ENCODE measurements around the gene CCL26. TPM values are rescaled to one million over a fixed set of nuclear protein-coding genes. Genes with fewer than 3 reads are reported as not detected.
A peak's percentile ranks its signal among the peaks of the same experiment; 100 is the strongest.
"Not testable (repeated sequence)": the region's sequence is repeated elsewhere in the genome, so short reads cannot be mapped to it uniquely, and the experiment has no call there.

The CCL26 gene
- total RNA-seq, 1 experiment from 2014 or later = 0.36 TPM

DNA sequence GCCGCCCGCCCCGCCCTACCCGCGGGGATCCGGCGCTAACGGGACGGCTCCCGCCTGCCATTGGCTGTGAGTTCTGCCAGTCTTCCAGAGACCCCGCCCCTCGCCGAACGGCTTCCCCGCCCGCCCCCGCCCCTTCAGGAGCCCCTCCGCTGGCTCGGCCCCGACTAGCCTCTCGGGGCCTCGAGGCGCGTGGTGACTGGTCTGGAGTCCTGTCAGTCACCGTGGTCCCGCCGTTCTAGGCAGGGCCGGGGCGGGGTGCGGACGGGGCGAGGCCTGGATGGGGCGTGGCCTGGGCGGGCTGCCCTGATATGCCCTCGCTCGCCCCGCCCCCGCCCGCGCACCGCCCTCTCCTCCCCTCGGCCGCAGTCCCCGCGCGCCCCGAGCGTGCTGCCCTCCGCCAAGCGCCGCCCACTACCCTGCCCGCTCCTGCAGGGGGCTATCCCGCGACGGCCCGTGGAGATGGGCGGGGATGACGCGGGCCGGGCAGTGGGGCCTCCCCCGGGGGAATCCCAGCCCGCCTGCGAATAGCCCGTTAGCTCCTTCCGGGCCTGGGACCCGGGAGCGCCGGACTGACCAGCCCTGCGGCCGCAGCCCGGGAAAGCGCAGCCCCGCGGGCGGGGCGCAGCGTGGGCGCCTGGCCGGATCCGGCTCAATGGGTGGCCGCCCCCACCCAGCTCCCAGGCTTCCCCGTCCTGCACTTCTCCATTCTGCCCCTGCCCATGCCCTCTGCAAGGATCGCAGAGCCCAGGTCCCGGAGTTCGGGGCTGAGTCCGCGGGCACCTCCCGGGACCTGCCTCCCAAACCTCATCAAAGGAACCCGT is 32.8 kb downstream of the CCL26 start:
- peak; percentile 98 for DNase-seq (ENCODE audit: low read depth)

DNA sequence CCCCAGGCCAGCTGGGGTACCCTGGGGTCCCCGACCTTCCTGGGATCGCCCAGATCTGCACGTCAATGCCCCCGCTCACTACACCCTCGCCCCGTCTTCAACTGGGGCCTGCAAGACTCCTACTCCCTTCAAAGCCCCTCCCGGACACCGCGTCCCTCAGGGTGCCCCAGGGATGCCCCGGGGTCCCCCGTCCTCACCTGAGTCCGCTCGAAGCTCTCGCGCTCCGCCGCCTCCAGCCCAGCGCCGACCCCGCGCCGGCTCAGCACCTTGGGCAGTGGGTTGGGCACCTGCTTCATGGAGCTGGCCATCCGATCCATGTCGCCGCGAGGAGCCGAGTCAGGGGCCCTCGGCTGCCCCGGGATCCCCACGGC is 33.4 kb downstream of the CCL26 start, which contains the start of gene HIP1:
HIP1 (minus strand) TSS at position 338 of the 371 bp plus-strand sequence; CDS start at position 317, 21 bp downstream.
- no peak for DNase-seq (ENCODE audit: low read depth)

DNA sequence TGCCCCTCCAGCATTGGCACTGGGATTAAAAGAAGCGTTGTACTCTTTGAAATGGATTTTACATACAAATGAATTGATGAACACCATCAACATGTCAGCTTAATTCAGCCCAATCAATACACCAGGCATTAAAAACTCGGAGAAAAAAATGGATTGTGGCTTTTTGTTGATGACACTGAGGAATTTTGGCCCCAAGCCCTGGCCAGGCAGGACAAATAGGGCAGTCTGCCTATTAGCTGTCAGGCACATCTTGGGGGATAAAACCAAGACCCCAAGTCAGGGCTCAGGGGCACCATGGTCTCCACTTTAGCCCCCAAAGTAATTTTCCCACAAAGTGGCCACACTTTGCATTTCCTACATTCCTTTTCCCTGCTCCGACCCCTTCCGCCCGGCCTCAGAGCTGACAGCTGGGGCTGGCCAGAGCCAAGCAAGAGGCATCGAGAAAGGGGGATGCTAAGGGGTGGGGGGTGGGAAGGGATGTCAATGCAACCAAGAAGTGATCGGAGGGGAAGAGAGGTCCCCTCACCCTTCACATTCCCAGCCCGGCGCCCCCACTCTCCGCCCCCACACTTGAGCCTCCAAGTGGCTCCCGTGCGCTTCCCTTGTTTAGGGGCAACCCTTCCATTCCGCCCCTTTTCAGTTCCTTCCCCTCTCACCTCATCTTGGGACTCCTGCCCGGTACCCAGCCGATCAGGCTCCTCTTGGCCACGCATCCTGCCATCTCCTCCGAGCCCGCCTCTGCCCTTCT is 34.0 kb downstream of the CCL26 start:
- DNase-seq (ENCODE audit: low read depth) = no peak

DNA sequence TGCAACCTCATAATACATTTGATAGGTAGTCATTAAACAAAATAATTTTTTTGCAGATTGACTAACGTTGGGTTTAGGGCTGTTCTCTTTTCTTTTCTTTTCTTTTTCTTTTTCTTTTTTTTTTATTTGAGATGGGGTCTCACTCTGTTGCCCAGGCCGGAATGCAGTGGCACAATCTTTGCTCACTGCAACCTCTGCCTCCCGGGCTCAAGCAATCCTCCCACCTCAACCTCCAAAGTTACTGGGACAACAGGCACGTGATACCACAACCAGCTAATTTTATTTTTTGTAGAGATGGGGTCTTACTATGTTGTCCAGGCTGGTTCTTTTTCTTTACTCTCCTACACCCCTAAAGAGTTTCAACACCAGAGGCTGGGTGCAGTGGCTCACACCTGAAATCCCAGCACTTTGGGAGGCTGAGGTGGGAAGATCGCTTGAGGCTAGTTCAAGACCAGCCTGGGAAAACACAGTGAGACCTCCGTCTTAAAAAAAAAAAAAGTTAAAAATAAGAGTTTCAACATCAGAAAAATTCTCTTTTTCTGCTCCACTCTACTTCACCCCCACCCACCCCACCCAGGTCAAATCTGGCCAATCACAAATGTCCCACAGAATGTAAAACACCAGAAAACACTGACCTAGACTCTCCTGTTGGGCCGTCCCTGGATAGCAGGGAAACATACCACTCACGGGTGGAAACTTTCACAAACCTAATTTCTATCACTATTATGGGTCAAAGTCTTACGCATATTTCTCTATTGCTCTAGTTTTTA is 36.2 kb downstream of the CCL26 start:
- DNase-seq (ENCODE audit: low read depth) = no peak

DNA sequence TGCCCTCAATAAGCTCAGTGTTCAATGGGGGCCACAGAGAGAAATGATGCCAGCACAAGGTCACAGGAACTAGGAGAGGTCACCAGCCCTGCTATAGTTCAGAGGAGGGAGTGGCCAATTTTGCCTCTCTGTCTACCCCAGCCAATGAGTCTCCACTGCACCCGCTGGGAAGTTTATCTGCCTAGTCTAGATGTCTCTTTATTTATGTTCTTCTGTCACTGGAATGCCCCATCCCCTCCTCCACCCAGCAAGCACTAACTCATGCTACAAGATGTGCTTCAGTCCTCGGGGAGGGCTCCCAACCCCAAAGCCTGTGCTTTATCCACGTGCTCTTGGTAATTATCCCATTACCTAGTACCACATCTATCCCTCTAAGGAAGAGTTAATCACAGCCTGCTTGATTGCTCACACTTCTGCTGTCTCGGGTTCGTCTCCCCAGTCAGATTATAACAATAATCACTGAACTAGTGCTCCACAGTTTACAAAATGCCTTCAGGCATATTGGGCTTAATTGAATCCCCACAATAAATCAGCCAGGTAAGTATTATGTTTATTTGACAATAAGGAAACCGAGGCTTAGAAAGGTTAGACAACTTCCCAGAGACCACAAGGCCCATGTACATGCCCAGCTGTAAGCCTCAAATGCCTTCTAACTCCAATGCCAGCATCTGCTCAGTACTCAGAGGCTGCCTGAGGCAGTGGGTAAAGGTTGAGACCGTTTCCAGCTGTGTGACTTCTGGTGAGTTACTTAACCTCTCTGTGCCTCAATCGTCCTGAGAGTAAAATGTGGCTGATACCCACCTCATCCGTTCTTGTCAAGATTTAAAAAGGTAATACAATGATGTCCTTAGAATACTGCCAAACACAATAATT is 37.2 kb downstream of the CCL26 start:
- no peak for DNase-seq (ENCODE audit: low read depth)

DNA sequence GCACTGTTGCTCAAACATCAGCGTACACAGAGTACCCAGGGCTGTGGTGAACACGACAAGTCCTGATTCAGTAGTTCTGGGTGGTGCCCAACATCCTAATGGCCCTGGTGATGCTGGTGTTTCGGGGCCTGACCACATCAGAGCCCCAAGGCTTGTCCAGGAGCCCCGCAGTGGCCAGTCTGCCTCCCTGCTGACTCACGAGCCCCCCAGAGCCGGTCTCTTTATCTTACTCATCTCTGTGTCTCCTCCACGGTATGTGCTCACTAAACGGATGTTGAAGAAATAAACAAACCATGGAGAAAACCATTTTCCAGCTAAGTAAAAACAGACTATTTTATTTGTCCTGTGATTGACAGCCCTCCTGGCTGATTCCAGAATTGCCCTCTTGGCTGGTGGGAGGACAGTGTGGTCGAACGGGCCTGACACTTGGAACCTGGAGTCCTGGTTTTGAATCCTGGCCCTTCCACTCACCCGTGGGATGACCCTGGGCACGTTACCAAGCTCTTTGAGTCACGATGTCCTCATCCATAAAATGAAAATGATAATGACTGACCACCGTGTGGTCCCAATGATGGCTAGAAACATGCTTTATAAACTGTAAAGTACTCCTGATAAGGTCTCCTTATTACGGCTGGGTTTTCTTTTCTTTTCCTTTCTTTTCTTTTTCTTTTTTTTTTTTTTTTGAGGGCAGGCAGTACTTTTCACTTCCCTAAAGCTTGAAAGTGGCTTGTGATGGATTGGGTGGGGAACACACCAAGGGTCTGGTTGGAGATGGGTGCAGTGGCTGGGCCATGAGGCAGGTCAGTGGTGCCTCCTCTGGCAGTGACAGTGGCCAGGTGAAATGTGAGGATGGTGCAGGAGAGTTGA is 39.0 kb downstream of the CCL26 start:
- peak; percentile 99 for DNase-seq (ENCODE audit: low read depth)

DNA sequence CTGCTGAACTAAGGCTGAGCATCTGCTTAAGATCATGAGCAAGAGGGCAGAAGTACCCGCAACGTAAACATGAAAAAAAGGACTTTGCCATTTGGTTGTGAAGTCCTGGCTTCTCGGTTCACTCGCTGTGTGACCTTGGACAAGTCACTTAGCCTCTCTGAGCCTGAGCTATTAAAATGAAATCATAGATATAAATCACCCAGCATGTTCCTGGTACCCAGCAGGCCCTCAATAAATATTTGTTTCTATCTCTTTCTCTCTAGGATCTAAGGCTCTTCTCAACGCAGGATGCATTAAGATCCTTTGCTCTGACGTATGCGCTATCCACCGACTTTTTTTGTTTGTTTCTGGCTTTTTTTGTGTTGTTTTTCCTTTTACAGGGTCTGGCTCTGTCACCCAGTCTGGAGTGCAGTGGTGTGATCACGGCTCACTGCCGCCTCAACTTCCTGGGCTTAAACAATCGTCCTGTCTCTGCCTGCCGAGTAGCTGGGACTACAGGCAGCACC is 39.9 kb downstream of the CCL26 start:
- DNase-seq (ENCODE audit: low read depth) = no peak

DNA sequence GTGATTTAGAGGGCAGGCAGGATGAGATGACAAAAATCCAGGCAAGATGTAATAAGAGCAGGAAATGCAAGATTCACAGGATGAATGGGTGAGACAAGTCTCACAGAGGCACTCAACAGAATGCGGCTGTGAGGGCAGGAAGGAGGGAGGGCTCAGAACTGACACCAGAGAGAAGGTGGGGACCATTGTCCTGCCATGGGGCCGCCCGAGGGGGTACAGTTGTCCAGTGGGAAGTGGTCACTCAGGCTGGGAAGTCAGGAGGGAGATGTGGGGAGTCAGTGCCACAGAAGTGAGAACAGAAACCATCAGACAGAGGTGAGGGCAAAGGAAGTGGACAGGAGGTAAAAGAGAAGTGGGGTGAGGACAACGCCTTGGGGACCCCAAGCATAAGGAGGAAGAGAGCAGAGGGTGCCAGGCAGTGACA is 42.1 kb downstream of the CCL26 start:
- no peak for DNase-seq (ENCODE audit: low read depth)

DNA sequence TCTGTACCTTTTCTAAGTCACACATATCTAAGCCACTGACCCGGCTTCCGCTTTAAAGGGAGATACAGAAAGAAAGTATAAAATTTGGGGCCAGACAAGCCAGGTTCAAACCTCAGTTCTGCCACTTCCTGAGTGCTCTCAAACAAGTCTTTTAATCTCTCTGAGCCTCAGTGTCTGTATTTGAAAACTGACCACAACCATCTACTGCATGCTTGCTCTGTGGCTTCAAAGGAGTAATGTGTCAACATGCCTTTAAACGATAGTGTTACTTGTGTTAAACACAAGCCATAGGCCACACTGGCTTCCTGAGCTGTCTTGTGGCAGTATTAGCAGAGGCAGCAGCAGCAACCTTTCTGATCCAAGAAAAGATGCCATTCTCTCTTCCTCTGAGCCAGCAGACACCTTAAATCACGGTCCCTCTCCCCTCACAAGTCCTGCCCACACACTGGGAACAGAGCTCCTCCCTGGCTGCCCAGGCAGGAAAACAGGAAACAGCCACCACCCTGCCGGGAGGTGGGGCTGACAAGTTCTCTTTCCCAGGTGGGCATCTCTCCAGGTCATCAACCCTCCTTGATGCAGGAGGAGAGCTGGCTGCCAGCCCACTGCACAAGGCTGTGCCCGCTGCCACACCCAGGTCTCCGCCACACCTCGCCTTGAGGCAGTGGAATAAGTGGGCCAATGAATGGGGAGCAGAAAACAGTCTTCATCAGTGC is 44.0 kb downstream of the CCL26 start:
- DNase-seq (ENCODE audit: low read depth) = peak; percentile 53

DNA sequence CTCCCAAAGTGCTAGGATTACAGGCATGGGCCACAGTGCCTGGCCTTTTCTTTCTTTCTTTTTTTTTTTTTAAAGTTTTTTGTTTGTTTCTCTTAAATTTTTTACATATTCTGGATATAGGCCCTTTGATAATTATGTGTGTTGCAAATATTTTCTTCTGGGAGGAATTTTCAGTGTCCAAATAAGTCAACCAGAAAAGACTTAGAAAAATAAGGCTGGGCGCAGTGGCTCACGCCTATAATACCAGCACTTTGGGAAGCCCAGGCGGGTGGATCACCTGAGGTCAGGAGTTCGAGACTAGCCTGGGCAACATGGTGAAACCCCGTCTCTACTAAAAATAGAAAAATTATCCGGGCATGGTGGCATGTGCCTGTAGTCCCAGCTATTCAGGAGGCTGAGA is 44.7 kb downstream of the CCL26 start:
- DNase-seq (ENCODE audit: low read depth) = not testable (repeated sequence)

DNA sequence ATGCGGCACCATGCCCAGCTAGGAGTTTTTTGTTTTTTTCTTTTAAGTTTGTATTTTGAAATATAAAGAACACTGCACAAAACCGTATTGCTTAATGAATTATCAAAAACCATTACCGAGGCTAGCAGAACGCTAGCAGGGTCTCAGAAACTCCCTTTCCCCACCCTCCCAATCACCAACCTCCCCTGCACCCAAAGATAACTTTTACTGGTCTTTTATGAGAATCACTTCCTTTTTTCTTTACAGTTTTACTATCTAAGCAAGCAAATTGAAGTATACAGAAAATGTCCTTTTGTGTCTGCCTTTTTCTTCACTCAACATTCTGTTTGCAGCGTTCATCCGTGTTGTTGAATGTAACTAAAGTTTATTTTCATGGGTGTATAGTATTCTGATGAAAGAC is 46.7 kb downstream of the CCL26 start:
- no peak for DNase-seq (ENCODE audit: low read depth)

DNA sequence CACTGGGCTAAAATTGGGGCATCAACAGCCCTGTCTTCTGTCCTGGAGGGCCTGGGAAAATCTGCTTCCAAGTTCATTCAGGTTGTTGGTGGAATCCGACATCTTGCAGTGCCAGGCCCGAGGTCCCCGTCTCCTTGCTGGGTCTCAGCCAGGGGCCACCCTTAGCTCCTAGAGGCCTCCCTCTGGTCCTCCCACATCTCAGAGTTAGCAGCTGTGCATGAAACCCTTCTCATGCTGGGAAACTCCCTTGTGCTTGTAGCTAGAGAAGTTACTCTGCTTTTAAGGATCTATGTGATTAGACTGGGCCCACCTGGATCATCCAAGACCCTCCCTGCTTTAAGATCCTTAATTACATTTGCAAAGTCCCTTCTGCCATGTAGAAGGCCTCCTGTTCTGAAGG is 48.6 kb downstream of the CCL26 start:
- DNase-seq (ENCODE audit: low read depth) = no peak

DNA sequence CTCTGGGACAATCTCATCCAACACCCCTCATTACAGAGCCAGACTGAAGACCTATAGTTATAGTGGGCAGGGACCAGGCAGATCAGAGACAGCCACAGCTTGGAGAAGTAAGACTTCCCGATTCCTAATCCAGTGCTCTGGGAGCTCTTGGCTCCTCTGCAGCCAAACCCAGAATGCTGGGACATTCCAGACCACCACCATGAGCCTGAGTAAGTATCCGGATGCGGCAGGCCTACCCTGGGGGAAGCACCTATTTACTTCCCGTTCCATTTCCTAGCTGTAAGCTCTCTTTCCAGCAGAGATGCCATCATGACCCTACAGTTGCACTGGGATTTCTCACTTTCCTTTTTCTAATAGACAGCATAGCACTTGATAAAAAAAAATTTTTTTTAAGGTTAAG is 49.6 kb downstream of the CCL26 start:
- no peak for DNase-seq (ENCODE audit: low read depth)

DNA sequence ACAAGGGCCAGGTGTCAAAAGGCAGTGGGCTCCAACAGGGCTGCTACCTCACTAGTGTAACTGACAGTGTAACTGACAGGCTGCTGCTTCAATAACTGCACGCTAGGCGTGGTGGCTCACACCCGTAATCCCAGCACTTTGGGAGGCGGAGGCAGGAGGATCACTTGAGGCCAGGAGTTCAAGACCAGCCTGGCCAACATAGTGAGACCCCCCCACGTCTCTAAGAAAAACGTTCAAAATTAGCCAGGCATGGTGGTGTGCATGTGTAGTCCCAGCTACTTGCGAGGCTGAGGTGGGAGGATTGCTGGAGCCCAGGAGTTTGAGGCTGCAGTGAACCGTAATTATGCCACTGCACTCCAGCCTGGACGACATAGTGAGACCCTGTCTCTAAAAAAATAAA is 50.1 kb downstream of the CCL26 start:
- DNase-seq (ENCODE audit: low read depth) = not testable (repeated sequence)

DNA sequence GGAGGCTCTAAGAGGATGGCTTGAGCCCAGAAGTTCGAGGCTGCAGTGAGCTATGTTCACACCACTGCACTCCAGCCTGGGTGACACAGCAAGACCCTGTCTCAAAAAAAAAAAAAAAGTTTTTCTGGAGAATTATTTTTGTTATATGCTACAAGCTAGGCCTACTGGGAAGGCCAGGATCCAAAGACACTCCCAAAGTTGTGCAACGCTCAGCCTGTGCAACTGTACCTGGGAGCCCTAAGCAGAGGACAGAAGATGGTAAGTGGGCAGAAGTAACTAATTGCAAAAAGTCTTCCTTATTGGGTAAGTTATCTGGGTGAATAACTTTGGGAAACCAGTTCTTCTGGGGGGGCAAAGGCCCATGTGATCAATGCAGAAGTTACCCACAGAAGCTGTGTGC is 50.6 kb downstream of the CCL26 start:
- DNase-seq (ENCODE audit: low read depth) = no peak

DNA sequence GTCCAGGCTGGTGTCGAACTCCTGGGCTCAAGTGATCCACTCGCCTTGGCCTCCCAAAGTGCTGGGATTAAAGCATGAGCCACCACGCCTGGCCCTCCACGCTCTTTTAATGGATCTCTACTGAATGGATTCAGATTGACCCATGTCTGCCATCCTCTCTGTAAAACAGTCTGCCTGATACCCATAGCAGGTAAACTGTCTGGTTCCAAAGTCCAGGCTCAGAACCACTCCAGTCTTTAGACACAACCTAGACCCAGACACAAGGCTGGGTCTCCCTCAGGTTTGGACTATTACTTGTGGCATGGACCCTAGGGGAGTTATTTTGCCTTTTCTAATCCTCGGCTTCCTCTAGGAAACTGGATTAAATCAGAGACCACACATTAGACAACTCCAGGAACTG is 52.4 kb downstream of the CCL26 start:
- DNase-seq (ENCODE audit: low read depth) = no peak
